ENCODE results near the gene SPOCK1.

GRCh38 chr5:137054335-137054734 lies 444.8 kb downstream of the SPOCK1 start:
- TF ChIP-seq CTCF (conservative IDR thresholded peaks at IDR 0.05 in 1 of 2, IDR thresholded peaks at IDR 0.05 in 1 of 2; ENCODE audit: extremely low read depth in 1 of 2, insufficient read depth in 1 of 2, low read depth in 1 of 2, low read length in 2 of 2) = no peak
- no peak for TF ChIP-seq EZH2 (IDR thresholded peaks at IDR 0.05; ENCODE audit: borderline replicate concordance, low read length)
